ENCODE measurements around the gene NCF1.
A peak's percentile ranks its signal among the peaks of the same experiment; 100 is the strongest.
"Not testable (repeated sequence)": the region's sequence is repeated elsewhere in the genome, so short reads cannot be mapped to it uniquely, and the experiment has no call there.

Gene NCF1

DNA sequence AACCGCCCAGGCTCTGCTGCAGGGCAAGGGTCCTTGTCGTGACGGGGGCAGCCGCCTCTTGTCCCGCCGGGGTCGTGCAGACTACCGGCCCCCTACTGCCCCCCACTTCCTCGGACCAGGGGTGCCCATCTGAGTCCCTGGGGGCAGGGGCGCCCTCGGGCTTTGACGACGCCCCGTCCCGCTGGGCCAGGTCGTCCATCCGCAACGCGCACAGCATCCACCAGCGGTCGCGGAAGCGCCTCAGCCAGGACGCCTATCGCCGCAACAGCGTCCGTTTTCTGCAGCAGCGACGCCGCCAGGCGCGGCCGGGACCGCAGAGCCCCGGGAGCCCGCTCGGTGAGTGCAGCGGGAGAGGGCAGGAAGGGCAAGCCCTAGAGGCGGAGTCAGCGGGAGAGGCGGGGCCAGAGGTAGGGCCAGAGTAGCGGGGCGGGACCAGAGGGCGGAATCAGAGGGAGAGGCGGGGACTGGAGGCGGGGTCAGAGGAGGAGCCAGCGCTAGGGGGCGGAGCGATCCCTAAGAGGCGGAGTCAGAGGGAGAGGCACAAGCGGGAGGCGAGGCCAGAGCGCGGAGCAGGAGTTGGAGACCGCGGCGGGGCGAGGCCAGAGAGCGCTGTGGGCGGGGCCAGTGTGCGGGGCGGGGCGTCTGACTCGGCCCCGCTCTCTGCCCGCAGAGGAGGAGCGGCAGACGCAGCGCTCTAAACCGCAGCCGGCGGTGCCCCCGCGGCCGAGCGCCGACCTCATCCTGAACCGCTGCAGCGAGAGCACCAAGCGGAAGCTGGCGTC is 14.7 kb downstream of the NCF1 start:
- peak; percentile 89 to 99 (median 95) for DNase-seq (ENCODE audit: low read depth in 2 of 3, low spot score in 1 of 3)

DNA sequence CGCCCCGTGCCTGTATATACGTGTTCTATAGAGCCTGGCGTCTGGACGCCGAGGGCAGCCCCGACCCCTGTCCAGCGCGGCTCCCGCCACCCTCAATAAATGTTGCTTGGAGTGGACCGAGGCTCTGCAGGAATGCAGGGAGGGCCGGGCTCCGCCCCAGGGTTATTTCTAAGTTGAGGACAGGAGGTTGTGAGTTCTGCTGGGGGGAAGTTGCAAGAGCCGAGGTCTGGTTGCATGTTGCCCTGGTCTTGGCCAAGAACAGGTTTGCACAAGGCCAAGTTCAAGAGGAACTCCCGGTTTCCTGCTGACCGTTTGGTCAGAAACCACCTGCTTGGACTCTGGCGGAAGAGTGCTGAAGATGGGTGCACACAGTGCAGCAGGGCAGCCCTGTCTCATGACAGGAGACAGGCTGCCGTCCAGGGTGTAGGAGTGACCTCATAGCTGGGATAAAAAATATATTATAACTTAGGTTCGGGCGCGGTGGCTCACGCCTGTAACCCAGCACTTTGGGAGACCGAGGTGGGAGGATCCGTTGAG is 15.5 kb downstream of the NCF1 start:
- not testable (repeated sequence) for DNase-seq (ENCODE audit: low read depth in 2 of 3, low spot score in 1 of 3)

DNA sequence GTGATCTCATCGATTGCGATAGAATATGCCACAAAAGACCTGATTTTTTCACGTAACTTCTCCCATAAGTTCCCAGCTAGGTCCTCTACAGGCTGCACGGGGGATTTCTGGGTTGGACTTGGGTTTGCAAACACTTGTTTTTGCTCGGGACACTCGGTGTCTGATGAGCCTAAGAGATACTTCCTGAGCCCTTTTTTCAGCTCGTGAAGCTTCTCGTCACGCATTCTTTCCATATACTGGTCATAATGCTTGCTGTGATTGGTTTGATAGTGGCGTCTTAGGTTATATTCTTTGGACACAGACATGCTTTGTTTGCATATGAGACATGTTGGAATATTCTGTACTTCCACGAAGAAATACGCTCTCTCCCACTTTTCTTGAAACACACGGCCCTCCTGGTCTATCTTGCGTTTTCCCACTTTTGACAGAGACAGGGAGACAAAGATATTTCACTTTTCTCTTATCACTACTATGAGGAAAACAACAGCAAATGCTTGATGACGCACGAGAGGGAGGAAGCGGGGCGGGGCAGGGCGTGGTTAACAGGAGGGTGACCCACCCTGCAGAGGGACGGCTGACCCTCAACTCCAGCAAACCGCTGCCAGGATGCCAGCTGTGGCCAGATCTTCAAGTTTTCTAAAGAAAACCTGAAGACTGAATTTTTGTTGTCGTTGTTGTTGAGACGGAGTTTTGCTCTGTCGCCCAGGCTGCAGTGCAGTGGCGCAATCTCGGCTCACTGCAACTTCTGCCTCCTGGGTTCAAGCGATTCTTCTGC is 24.2 kb downstream of the NCF1 start:
- DNase-seq (ENCODE audit: low read depth in 2 of 3, low spot score in 1 of 3) = not testable (repeated sequence)

DNA sequence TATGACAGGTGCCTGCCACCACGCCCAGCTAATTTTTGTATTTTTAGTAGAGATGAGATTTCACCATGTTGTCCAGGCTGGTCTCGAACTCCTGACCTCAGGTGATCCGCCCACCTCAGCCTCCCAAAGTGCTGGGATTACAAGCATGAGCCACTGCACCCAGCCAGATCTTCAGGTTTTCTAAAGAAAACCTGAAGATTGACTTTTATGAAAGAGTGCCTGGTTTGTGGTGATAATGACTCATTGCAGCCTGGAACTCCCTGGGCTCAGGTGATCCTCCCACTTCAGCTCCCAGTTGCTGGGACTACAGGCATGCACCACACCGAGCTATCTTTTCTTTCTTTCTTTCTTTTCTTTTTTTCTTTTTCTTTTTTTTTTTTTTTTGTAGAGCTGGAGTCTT is 24.8 kb downstream of the NCF1 start:
- not testable (repeated sequence) for DNase-seq (ENCODE audit: low read depth in 2 of 3, low spot score in 1 of 3)

DNA sequence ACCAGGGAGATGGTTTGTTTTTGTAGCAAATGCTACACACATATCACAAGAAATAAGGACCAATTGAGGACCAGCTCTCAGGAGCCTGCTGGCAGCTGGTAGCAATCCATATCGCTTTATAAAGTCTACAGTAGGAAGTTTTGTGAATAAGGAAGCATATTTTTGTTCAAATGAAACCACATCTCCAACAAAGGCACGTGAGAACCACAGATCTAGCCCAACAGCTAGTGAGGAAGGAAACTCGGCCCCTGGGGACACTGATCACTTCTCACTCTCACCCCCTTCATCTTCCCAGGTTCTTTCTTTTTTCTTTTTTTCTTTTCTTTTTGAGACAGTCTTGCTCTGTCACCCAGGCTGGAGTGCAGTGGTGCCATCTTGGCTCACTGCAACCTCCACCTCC is 42.1 kb downstream of the NCF1 start:
- DNase-seq (ENCODE audit: low read depth in 2 of 3, low spot score in 1 of 3) = not testable (repeated sequence)

DNA sequence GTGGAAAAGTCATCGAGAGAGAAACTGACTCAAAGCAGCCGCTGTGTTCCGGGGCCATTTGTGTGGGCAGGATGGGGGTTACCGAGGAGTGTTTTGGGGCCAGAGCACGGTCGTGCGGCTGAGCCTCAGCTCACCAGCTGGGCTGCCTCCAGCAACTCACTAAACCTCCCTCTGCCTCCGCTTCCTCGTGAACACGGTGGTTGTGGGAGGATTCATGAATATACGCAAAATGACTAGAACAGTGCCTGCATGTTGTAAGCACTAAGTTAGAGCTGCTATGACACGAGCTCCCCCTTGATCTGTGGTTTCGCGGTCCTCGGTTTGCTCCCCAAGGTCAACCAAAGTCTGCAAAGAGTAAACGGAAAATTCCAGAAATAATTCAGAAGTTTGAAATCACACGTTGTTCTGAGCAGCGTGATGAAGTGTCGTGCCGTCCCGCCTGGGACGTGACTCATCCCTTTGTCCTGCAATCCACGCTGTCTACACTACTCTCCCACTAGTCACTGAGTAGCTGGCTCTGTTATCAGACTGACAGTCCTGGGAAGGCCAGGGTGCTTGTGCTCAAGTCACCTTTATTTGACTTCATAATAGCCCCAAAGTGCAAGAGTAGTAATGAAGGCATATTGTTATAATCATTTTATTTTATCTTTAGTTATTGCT is 46.5 kb downstream of the NCF1 start:
- not testable (repeated sequence) for DNase-seq (ENCODE audit: low read depth in 2 of 3, low spot score in 1 of 3)

DNA sequence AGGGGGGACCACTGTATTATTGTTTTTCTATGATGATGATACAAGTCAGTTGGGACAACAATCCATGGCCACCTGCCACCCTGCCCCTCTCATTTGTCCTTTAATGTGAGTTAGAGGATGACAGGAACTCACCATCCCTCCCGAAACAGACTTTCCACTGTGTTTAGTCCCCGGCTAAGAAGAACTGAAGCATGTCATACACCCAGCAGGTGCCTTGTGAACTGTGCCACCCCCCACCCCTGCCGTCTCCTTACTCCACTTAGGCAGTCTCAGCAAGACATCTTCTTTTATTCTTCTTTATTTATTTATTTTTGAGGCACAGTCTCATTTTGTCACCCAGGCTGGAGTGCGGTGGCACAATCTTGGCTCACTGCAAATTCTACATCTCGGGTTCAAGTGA is 47.4 kb downstream of the NCF1 start:
- DNase-seq (ENCODE audit: low read depth in 2 of 3, low spot score in 1 of 3) = not testable (repeated sequence)

DNA sequence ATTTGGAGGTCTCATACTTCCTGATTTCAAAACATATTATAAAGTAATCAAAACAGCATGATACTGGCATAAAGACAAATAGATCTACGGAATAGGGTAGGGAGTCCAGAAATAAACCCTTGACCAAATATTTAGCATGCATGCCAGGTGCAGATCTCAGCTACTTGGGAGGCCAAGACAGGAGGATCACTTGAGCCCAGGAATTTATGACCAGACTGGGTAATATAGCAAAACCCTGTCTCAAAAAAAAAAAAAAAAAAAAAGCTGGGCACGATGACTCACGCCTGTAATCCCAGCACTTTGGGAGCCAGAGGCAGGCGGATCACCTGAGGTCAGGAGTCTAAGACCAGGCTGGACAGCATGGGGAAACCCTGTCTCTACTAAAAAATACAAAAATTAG is 56.1 kb downstream of the NCF1 start:
- DNase-seq (ENCODE audit: low read depth in 2 of 3, low spot score in 1 of 3) = not testable (repeated sequence)

DNA sequence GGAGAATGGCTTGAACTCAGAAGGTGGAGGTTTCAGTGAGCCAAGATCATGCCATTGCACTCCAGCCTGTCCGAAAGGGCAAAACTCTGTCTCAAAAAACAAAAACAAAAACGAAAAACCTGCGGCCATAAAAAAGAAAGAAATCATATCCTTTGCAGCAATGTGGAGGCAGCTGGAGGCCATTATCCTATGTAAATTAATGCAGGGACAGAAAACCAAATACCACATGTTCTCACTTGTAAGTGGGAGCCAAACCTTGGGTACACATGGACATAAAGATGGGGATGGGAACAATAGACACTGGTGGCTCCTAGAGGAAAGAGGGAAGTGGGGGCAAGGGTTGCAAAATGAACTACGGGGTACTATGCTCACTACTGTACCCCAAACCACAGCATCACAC is 56.6 kb downstream of the NCF1 start:
- not testable (repeated sequence) for DNase-seq (ENCODE audit: low read depth in 2 of 3, low spot score in 1 of 3)

Measured in stimulated activated CD4-positive, alpha-beta T cell treated with anti-CD3 and anti-CD28 coated beads, Interleukin-12 subunit alpha, Interleukin-12 subunit beta, amount 100 ng/mL, for 48 hours (primary cell).